Activated CD4-positive, CD25-positive, alpha-beta regulatory T cell treated with anti-CD3 and anti-CD28 coated beads, Interleukin-2, amount 50 U/mL, for 24 hours (primary cell): ENCODE measurements around the gene GMDS.
A peak's percentile ranks its signal among the peaks of the same experiment; 100 is the strongest.

Experiments used
- ATAC-seq, 2 donors: fragments of 150-1000 bp; cut with Tn5 transposase; one replicate each; pipeline ENCODE4 v1.10.0; 2021; ENCODE audit warnings: mild to moderate bottlenecking in 1 of 2, moderate library complexity in 1 of 2

The GMDS gene

DNA sequence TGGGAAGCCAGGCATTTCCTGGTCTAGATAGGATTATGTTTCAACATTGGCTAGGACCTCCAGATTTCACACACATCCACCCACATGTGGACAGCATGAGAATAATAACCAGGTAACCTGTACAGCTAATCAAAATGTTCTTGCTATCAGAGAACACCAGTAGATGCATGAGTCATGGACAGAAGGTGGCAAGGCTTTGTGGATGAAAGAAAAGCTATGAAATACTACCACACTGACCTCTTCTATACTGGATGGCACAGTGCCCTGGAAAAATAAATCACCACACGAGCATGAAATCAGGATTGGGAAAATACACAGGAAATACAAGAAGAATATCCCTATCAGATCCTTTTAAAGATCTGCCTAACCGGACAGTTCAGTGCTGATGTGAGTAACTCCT, 113.0 kb downstream of the GMDS start:
- no peak for ATAC-seq

GRCh38 chr6:2129182-2129621, 116.2 kb downstream of the GMDS start:
- no peak for ATAC-seq

- ATAC-seq: peak; percentile 84 to 91
These were observed 117.9 kb downstream of the GMDS start for GRCh38 chr6:2127484-2127911.

GRCh38 chr6:2126351-2126750, 119.1 kb downstream of the GMDS start:
- ATAC-seq: no peak

GRCh38 chr6:2125158-2125557, 120.2 kb downstream of the GMDS start:
- no peak for ATAC-seq

DNA sequence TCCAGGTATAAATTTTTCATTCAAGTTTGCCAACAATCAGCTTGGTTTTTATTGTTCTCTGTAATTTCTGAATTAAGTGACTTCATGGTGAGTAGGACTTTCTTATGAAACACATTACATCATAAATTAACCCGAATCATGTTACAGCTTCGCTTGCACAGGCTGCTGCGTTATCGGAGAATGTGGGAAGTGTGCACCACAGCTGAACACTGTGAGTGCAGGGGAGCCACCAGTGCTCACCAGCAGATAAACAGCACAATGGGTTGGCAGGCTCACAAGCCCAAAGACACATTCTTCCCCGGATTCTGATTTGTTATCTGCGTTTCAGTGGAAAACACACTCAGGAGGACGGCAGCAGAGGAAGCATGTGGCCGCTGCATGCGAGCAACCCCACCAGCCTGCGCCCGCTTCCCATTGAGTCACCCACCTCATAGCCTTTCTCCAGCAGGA, 121.1 kb downstream of the GMDS start:
- no peak for ATAC-seq

DNA sequence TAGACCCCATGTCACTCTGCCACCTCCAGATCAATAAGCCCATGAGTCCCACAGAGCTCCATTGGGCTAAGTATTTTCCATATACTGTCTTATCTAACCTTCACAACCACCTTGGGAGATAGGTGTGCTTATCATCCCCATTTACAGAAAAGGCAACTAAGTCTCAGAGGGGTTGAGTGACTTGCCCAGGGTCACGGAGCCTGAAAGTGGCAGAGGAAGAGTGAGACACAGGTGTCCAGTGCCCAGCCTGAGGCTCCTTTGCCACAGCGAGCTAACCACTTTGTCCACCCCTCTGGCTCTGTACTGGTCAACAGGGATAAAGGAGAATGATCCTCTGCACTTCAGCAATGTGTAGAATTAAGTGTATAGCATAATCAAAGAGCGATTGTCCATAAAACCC, 124.5 kb downstream of the GMDS start:
- no peak for ATAC-seq

- ATAC-seq: no peak
These were observed 126.1 kb downstream of the GMDS start for GRCh38 chr6:2119275-2119674.

DNA sequence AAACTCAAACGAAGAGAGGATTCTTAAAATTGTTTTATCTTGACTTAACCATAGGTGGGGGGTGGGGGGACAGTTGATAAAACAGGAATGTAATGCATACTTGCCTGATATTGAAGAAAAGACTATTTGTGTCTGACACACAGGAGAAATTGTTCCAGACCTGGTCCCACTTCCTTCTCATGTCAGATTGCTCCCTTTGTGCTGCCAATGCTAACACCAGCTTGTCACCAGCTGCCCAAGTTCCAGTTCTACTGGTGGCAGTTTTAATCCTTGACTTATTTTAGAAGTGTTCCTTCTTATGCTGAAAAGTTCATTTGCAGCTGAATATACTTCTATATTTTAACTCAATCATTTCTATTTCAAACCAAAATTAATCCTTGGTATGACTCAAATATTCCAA, 127.3 kb downstream of the GMDS start:
- no peak for ATAC-seq

GRCh38 chr6:2117447-2117846, 128.0 kb downstream of the GMDS start:
- ATAC-seq: no peak

DNA sequence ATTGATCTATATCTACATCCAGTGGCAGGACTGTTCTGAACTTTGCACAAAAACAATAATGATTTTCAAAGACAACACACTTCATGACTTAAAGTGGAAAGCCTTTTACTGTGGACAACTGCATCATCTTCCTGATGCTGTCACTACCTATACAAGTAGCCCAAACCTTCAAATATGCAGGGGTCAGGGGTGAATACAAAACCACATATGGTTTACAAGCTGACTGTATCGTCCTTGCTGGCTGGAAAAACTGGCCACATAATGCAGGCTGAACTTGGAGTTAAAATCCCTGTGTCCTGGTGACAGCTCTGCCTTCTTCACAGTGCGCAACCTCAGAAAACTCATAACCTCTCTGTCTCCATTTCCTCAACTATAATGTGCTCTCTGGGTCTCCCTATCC, 128.9 kb downstream of the GMDS start:
- no peak for ATAC-seq

DNA sequence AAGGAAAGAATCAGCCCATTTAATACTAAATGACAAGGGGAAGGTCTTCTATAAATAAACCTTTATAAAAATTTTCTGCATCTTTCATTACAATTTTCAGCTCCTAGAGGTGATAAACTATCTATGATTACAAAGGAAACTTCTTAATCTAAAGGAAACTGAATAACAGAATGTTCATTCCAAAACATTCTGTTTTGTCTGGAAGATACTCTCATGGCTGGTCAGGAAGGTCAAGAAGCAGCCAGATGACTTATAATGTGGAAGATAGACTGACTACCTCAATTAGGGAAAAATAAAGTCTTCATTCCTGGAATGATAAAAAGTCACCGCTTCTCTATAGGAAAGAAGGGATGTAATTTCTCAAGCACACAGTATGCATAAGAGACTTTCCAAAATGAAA, 131.3 kb downstream of the GMDS start:
- no peak for ATAC-seq

GRCh38 chr6:2111162-2111677, 134.2 kb downstream of the GMDS start:
- ATAC-seq: peak; percentile 84 to 86

- ATAC-seq: peak; percentile 82 to 84
These were observed 134.9 kb downstream of the GMDS start for GRCh38 chr6:2110504-2110903.

DNA sequence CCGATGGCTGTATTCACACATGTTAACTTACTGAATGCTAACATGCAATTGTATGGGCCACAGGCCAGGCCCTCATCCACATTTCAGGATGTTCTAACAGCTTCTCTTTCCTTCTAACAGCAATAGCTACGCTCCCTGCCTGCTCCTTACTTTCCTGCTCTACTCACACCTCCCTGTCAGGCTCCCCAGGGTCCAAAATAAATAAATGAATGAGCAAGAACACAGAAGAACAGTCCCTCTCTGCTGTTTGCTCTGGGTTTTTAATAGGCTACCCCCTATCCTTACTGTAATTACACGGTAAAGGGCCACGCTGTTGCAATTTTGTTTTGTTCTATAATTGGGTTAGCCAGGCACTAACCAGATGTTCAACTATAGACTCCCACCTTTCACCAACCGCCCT, 135.6 kb downstream of the GMDS start:
- ATAC-seq: no peak

DNA sequence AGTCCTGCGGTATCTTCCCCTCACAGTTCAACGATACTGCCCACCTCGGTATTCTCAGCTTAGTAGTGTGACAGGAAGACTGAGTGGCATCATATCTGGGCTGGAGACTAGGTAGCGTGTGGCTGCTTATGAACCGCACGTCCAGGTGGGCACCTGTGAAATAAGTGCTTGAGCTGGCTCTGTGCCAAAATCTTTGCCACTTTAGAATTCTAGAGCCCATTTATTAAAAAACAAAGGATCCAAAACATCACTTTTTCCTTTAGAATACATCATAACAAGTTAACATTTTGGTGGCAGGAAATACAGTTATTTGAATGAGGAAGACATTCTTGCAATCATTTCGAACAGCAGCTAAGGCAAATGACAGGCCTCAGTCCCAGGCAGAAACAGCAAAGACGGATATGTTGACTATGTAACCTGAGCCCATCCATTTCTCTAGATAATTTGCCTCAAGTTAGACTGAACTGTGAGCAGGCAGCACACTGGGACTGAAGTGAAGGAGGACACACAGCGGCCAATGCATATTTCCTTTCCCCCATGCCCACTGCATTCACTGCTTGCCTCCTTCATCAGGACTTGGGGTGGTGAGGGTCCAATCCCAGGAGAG, 136.6 kb downstream of the GMDS start:
- no peak for ATAC-seq

GRCh38 chr6:2104524-2104880, 140.9 kb downstream of the GMDS start:
- ATAC-seq: no peak

DNA sequence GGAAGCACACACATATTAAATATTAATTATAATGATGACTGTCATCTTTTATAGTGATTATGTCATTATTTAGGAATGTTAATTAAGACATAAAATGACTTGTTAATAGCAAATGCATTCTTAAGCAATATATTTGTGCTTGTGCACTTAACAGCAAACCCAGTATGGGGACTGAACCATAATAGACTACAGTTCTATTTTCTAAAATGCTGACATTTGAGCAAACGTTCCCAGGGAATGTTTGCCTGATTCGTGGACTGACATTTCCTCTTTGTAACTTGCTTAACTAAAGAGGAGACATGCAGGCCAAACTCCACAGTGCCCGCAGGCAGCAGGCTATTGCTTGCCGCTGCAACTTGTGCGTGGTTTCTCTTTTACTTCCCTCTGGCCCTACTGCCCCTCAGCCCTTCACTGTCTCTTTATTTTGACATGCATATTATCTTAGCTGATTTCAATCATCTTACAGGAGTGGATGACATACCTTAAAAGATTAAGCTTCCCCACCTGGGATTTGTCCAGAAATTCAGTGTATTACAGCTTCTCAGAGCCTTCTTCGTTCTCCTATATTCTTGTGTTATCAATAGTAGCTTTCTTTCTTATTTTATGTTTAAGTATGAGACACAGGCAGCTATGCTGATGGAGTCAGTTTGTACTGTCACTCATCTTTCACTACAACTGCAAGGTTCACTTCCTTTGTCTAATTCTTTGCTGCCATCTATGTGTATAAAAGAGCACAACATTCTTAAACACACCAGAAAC, 141.5 kb downstream of the GMDS start:
- ATAC-seq: peak in 1 of 2 donors; percentile 41

- no peak for ATAC-seq
These were observed 142.4 kb downstream of the GMDS start for GRCh38 chr6:2102966-2103365.

DNA sequence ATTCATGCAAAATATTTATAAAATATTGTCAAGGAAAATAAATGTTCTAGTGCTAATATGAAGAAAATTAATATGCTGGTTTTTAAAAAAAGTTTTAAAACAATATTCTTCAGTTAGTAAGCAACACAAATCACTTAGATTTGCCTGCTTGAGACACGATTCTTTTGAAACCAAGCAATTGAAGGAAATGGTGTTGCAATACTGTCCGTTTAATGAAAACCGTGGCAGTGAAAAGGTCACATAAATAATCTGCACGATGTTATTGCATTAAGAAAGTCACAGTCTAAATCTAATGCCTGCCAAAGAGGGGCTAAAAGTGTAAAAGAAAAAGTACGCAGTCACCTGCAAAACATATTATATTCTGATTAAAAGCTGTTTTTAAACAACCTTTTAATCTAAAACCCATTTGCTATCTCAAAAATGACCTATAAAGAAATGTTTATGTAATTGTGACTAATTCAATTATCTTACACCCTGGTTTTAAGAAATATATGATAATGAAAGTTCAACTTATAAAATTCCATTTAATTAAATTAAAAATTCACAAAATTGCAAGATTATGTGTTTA, 143.0 kb downstream of the GMDS start:
- ATAC-seq: no peak

DNA sequence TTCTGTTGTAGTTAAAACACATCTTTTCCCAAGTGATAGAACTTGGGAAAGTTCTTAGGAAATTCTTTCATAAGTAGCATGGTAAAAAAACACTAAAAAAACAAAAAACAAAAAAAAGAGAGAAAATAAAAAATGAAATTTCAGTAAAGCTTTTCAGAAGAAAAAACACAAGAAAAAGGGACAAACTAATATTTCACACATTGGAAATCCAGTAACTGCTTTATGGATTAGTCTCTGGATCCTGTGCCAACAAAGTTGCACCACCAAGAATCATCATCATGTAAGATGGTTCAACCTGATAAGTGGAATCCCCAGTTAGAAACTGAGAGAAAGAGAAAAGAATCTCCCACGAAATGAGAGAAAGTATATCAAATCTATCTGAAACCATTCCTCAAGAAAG, 144.2 kb downstream of the GMDS start:
- ATAC-seq: no peak

DNA sequence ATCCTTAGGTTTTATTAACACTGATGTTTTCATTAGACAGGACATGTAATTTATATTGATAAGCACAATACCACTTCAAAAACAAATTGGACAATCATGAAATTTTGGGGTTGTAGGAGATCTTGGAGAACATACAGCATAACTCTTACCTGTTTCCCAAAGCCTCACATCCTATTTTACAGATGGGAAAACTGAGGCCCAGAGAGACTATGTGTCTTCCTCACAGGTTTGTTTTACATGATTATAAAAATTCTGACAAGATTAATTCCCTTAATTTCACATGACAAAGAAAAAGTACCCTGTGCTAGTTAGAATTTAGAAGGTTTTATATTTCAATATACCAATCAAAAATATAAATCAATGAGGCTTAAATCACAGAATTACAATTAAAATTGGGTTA, 145.5 kb downstream of the GMDS start:
- ATAC-seq: no peak

DNA sequence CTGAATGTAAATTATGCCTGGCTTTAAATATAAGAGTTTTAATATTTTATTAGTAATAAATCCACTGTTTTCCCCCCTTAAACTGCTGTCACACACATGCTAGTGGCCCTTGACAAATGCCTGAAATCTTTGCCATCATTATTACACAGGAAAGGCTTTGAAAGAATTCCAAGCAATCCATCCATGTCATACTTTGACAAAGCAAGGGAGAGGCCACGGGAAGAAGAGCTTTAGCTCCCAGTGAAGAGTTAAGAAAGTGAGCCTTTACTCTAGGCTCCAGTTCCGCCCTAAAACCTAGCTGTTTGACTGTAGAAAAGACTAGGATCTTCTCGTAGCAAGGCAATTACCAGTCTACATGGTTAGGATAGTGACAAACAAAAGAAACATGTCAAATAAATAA, 147.9 kb downstream of the GMDS start:
- ATAC-seq: no peak

GRCh38 chr6:2094642-2095041, 150.8 kb downstream of the GMDS start:
- ATAC-seq: no peak
